Measurements from ENCODE around the gene WNT7A.

DNA sequence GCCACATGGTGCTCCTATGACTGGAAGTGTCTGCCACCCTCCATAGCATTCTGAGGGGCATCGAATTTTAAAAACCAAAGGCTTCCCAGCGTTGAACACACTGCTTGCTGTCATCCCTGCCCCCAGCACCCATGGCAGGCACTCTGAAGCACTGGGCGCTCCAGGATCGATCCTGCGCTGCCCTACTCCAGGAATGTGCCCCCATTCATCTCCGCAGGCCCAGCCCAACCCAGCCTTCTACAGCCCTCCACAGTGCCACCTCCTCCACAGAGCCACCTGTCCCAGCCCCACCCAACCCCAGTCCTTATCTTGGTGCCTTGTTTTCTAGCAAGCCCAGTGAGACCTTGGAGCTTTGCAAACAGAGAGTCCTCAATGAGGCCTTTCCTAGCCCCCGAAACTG lies 52.2 kb downstream of the WNT7A start:
- TF ChIP-seq, protein P1, sequence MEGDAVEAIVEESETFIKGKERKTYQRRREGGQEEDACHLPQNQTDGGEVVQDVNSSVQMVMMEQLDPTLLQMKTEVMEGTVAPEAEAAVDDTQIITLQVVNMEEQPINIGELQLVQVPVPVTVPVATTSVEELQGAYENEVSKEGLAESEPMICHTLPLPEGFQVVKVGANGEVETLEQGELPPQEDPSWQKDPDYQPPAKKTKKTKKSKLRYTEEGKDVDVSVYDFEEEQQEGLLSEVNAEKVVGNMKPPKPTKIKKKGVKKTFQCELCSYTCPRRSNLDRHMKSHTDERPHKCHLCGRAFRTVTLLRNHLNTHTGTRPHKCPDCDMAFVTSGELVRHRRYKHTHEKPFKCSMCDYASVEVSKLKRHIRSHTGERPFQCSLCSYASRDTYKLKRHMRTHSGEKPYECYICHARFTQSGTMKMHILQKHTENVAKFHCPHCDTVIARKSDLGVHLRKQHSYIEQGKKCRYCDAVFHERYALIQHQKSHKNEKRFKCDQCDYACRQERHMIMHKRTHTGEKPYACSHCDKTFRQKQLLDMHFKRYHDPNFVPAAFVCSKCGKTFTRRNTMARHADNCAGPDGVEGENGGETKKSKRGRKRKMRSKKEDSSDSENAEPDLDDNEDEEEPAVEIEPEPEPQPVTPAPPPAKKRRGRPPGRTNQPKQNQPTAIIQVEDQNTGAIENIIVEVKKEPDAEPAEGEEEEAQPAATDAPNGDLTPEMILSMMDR (IDR thresholded peaks at IDR 0.05) = no peak
- no peak for TF ChIP-seq POLR2A (IDR thresholded peaks at IDR 0.05)

Data from breast epithelium (tissue), 3 donors.